HepG2 (cell line): ENCODE results near the gene TRIM2. TPM values are rescaled to one million over a fixed set of nuclear protein-coding genes. Genes with fewer than 3 reads are reported as not detected.
A peak's percentile ranks its signal among the peaks of the same experiment; 100 is the strongest.

Experiments used
- GPN1 ChIP-seq: sonication (generic); formaldehyde crosslinking; IDR thresholded peaks from 2 replicates; pipeline ENCODE4 v1.5.1; 2020; ENCODE audit warnings: missing genetic modification reagents, borderline replicate concordance
- HNRNPLL ChIP-seq: fragments of 200-400 bp; formaldehyde crosslinking; IDR thresholded peaks from 2 replicates; pipeline ENCODE4 v1.6.1; 2017; ENCODE audit warnings: mild to moderate bottlenecking, low read depth, low read length; ENCODE audit not compliant: poor library complexity, severe bottlenecking
- HOXA3 ChIP-seq: sonication (generic); formaldehyde crosslinking; IDR thresholded peaks from 2 replicates; pipeline ENCODE4 v1.5.0; 2020; ENCODE audit warnings: missing genetic modification reagents
- KDM5A ChIP-seq: fragments of 200-600 bp; sonication (generic); IDR thresholded peaks from 2 replicates; pipeline ENCODE4 v1.7.0; 2018; ENCODE audit warnings: antibody characterized with exemption, mild to moderate bottlenecking, low read length, borderline replicate concordance
- MXD3 ChIP-seq: IDR thresholded peaks from 2 replicates; pipeline ENCODE4 v1.6.1; 2016; ENCODE audit warnings: mild to moderate bottlenecking, missing biosample characterization, missing genetic modification reagents
- NKX3-1 ChIP-seq: sonication (generic); formaldehyde crosslinking; IDR thresholded peaks from 2 replicates; pipeline ENCODE4 v1.5.0; 2020; ENCODE audit warnings: missing genetic modification reagents
- PAXIP1 ChIP-seq: sonication (generic); formaldehyde crosslinking; conservative IDR thresholded peaks from 2 replicates; pipeline ENCODE4 v1.4.0; 2020; ENCODE audit warnings: mild to moderate bottlenecking, missing genetic modification reagents, moderate library complexity
- POGZ ChIP-seq: sonication (generic); formaldehyde crosslinking; IDR thresholded peaks from 2 replicates; pipeline ENCODE4 v1.4.0; 2020; ENCODE audit warnings: mild to moderate bottlenecking, missing genetic modification reagents
- RARA ChIP-seq: IDR thresholded peaks from 2 replicates; pipeline ENCODE4 v1.6.1; 2016; ENCODE audit warnings: missing genetic modification reagents, missing compliant biosample characterization
- RARG ChIP-seq: sonication (generic); formaldehyde crosslinking; IDR thresholded peaks from 2 replicates; pipeline ENCODE4 v1.4.0; 2020; ENCODE audit warnings: low read depth, mild to moderate bottlenecking, missing genetic modification reagents
- RXRA ChIP-seq: sonication (generic); formaldehyde crosslinking; IDR thresholded peaks from 2 replicates; pipeline ENCODE4 v1.5.1; 2020; ENCODE audit warnings: missing genetic modification reagents
- STAT5B ChIP-seq: sonication (generic); formaldehyde crosslinking; IDR thresholded peaks from 2 replicates; pipeline ENCODE4 v1.4.0; 2020; ENCODE audit warnings: missing genetic modification reagents
- TARDBP ChIP-seq: sonication (generic); formaldehyde crosslinking; IDR thresholded peaks from 2 replicates; pipeline ENCODE4 v1.8.0; 2022; ENCODE audit warnings: mild to moderate bottlenecking, missing genetic modification reagents
- TGIF2 ChIP-seq: IDR thresholded peaks from 2 replicates; pipeline ENCODE4 v1.6.1; 2016; ENCODE audit warnings: control low read depth, missing compliant biosample characterization
- ZBTB33 ChIP-seq: sonication (generic); formaldehyde crosslinking; IDR thresholded peaks from 2 replicates; pipeline ENCODE4 v1.4.0; 2020; ENCODE audit warnings: missing genetic modification reagents
- ZMYM2 ChIP-seq: sonication (generic); formaldehyde crosslinking; IDR thresholded peaks from 2 replicates; pipeline ENCODE4 v1.8.0; 2022; ENCODE audit warnings: mild to moderate bottlenecking, missing genetic modification reagents
- ZNF446 ChIP-seq: sonication (generic); formaldehyde crosslinking; IDR thresholded peaks from 2 replicates; pipeline ENCODE4 v1.5.0; 2020; ENCODE audit warnings: mild to moderate bottlenecking, missing genetic modification reagents
- ZNF510 ChIP-seq: sonication (generic); formaldehyde crosslinking; IDR thresholded peaks from 2 replicates; pipeline ENCODE4 v1.4.0; 2020; ENCODE audit warnings: low read depth, mild to moderate bottlenecking, missing genetic modification reagents
- ZNF549 ChIP-seq: sonication (generic); formaldehyde crosslinking; IDR thresholded peaks from 2 replicates; pipeline ENCODE4 v1.5.0; 2020; ENCODE audit warnings: missing genetic modification reagents
- ZNF644 ChIP-seq: IDR thresholded peaks from 2 replicates; pipeline ENCODE4 v1.6.1; 2016; ENCODE audit warnings: low read depth
- ZSCAN25 ChIP-seq: sonication (generic); formaldehyde crosslinking; IDR thresholded peaks from 2 replicates; pipeline ENCODE4 v1.8.0; 2022; ENCODE audit warnings: mild to moderate bottlenecking, missing genetic modification reagents
- polyA plus RNA-seq, 8 experiments: library from polyadenylated mRNA; depleted of rRNA in 3 of 8; stranded (reverse) in 7 of 8; unstranded in 1 of 8; fragments of >200 nt; fragmentation: Illumina TruSeq in 4 of 8; extraction: Trizol in 4 of 8; gene quantifications; 2 replicates each; pipeline versions ENCODE4 v1.2.1 to v1.2.3, GENCODE V29; 2011 to 2016; ENCODE audit warnings: low read depth in 4 of 8, missing spikeins in 1 of 8, mixed read lengths in 1 of 8; ENCODE audit not compliant: insufficient read depth in 1 of 8
- total RNA-seq, 5 experiments: library from RNA; depleted of rRNA; stranded (reverse); fragments of >200 nt; fragmentation: Illumina TruSeq; extraction: Trizol; gene quantifications; 2 replicates each; pipeline ENCODE4 v1.2.3, GENCODE V29; 2016; ENCODE audit warnings: low read depth in 1 of 5
- TF ChIP-seq, protein P1 (sequence below): sonication (generic); formaldehyde crosslinking; IDR thresholded peaks from 2 replicates; pipeline ENCODE4 v1.4.0; 2020; ENCODE audit warnings: missing genetic modification reagents

TRIM2 gene
- total and polyA plus RNA-seq, 2 of the 13 experiments (the other 11 are each of a cell fraction or from before 2014, with no cell fraction given): 2.1 to 4.2 TPM

DNA sequence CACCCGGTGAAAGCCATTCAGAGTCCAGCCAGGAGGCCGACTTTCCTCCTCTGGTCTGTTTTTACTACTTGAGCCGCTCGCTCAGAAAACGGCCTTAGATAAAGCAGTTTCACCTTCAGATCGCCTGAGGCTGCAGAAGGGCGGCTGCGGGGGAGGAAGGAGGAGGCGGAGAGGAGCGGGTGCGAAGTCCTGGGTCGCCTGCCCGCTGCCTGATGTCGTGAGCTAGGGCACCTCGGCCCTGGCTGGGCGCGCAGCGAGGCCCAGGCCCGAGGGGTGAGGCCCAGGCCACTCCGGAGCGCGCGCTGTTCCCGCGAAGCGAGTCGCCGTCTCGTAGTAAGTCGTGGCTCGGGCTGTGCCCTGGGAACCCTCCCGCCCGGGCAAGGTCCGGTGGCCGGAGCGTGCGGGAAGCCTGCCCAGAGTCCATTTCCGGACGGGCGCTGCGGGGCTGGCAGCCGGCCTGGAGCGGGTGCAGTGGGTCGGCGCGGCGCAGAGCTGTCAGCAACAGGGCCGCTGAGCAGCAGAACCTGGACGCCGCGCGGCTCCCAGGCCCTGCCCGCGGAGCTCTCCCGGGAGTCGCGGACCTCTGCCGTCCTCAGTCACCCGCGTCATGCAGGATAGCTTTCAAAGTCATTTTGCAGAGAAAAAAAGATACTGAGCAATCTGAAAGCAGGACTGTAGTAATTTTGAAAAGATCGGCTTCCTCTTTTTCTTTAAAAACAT is 18.6 kb downstream of the TRIM2 start (continued):
- TF ChIP-seq ZNF549 (peak; percentile 94), ZMYM2 (CRISPR knock-in tag) (peak; percentile 71; the same call in 1 of the 2 replicates), MXD3 (CRISPR knock-in tag) (peak; percentile 82), ZSCAN25 (CRISPR knock-in tag) (peak; percentile 51; the same call in 1 of the 2 replicates), STAT5B (CRISPR knock-in tag) (no peak), ZNF644 (CRISPR knock-in tag) (no peak), ZNF510 (CRISPR knock-in tag) (no peak), TGIF2 (no peak), GPN1 (CRISPR knock-in tag) (no peak), RARA (CRISPR knock-in tag) (peak; percentile 6; the same call in 1 of the 2 replicates), NKX3-1 (CRISPR knock-in tag) (peak; percentile 48; the same call in 1 of the 2 replicates), RARG (peak; percentile 63; the same call in 1 of the 2 replicates), TARDBP (no peak), POGZ (peak; percentile 50; the same call in 1 of the 2 replicates), PAXIP1 (CRISPR knock-in tag) (peak; percentile 62; the same call in 1 of the 2 replicates), RXRA (CRISPR knock-in tag) (peak; percentile 56; the same call in 1 of the 2 replicates), KDM5A (no peak), HOXA3 (CRISPR knock-in tag) (peak; percentile 56; the same call in 1 of the 2 replicates), ZNF446 (CRISPR knock-in tag) (peak; percentile 71; the same call in 1 of the 2 replicates), ZBTB33 (CRISPR knock-in tag) (no peak), HNRNPLL (peak; percentile 66)
- TF ChIP-seq, protein P1, sequence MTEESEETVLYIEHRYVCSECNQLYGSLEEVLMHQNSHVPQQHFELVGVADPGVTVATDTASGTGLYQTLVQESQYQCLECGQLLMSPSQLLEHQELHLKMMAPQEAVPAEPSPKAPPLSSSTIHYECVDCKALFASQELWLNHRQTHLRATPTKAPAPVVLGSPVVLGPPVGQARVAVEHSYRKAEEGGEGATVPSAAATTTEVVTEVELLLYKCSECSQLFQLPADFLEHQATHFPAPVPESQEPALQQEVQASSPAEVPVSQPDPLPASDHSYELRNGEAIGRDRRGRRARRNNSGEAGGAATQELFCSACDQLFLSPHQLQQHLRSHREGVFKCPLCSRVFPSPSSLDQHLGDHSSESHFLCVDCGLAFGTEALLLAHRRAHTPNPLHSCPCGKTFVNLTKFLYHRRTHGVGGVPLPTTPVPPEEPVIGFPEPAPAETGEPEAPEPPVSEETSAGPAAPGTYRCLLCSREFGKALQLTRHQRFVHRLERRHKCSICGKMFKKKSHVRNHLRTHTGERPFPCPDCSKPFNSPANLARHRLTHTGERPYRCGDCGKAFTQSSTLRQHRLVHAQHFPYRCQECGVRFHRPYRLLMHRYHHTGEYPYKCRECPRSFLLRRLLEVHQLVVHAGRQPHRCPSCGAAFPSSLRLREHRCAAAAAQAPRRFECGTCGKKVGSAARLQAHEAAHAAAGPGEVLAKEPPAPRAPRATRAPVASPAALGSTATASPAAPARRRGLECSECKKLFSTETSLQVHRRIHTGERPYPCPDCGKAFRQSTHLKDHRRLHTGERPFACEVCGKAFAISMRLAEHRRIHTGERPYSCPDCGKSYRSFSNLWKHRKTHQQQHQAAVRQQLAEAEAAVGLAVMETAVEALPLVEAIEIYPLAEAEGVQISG (CRISPR knock-in tag): peak; percentile 77
